ENCODE results near the gene MROH2A. TPM values are rescaled to one million over a fixed set of nuclear protein-coding genes. Genes with fewer than 3 reads are reported as not detected.

Gene MROH2A
- polyA plus RNA-seq, 4 donors, result 0.12 to 0.20 (median 0.15) TPM

DNA sequence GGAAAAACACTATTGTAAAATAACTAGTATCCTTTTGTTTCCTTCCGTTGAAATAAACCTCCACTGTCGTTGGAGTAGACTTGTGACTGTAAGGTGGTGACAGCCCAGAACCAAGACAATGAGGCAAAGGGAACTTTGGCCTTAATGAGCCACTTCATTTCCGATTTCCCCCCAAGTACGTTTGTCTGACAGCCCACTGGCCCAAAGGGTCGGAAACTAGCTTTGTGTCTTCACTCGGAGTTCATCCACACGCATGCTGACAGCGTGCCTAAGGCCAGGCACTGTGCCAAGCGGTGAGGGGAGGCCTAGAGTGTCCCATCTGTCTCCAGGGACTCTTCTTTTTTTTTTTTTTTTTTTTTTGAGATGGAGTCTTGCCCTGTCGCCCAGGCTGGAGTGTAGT lies 55.2 kb downstream of the MROH2A start:
- no peak for DNase-seq (ENCODE audit: low read depth in 4 of 4, low spot score in 3 of 4)

DNA sequence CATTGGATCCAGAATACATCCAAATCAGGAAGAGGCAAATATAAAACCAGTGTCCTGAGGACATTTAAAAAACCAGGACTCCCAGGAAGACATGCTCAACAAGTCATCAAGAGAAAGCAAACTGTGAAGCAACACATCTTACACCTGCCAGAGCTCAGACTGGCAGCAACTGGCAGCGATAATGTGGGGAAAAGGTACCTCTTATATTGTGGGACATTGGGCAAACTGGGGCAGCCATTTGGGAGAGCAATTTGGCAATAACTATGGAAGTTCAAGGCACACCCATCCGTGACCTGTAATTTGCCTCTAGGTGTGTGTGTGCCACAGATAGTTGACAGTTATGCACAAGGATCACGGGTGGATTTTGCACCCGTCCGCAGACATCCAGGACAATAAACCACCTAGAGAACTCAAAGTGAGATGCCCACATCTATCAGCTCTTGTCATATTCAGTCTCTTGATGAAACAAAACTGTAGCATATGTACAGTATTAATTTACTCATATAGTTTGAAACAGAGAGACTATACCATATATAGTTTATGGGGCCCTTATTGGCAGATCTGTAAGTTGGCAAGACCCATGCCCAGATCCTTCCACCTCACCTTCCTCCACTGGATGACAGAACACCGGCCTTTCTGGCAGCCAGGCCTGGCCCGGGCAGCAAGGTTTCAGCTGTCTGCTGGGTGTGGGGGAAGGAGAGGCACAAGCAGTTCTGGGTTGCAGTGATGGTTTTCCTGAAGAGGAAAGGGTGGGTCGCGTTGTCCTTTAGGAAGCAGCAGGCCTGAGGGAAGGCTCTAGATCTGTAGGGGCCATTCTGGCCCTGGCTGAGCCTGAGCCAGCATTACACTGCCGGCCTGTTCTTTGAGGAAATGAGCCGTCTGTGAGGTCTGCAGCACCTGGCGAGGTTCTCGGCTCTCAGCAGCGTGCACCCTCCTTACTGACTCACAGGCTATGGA lies 57.4 kb downstream of the MROH2A start:
- no peak for DNase-seq (ENCODE audit: low read depth in 4 of 4, low spot score in 3 of 4)

DNA sequence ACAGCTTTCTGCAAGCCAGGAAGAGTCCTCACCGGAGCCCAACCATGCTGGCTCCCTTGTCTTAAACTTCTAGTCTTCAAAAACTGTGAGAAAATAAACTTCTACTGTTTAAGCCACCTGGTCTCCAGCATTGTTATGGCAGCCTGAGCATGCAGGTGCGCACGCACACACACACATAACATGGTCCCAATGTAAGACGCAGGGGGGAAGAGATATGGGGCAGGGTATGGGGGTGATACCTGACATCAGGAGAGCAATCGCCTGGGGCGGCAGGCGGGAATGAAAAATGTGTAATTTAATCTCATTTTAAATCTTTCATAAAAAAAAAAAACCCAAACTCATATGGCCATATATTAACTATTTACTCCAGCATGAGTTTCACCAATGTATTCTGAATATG lies 58.2 kb downstream of the MROH2A start:
- no peak for DNase-seq (ENCODE audit: low read depth in 4 of 4, low spot score in 3 of 4)

DNA sequence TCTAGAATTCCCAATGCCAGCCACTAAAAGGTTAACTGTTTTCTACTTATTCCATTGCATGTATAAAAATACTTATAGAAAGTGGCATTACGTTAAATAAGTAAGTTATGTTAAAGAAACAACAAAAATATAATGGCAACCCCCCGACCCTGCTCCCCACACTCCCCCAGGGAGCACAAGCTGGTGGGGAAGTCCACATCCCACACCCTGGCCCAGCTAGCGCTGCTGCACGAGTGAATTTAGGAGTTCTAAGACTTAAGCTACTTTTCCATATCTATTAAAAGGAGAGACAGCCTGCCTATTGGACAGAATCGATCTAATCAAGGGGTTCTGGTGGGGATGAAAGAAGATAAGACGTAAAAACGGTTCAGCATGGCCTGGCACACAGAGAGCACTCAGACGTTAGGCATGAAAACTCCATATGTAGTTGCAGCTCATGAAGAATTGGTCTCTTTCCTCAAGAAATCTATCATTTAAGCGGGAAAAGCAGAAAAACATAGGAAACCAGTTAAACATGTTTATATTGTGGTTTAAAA lies 59.6 kb downstream of the MROH2A start:
- DNase-seq (ENCODE audit: low read depth in 4 of 4, low spot score in 3 of 4), result no peak

DNA sequence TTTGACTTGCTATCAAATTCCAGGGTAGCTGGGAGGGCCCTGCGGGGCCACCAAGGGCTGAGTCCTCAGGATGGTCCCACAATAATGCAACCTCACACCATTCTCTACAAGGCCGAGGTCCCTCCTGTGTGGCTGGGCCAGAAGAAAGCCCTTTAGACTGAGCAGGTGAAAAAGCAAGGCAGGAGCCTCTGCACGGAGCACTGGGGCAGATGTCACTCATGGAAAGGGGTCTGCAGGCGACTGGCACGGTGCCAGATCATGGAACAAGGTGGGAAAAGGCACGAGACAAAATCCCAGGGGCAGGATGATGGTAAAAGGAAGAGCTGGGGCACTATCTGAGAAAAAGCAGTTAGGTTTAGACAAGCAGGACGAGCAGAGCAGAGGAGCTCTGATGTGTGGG lies 60.1 kb downstream of the MROH2A start:
- DNase-seq (ENCODE audit: low read depth in 4 of 4, low spot score in 3 of 4), result no peak

DNA sequence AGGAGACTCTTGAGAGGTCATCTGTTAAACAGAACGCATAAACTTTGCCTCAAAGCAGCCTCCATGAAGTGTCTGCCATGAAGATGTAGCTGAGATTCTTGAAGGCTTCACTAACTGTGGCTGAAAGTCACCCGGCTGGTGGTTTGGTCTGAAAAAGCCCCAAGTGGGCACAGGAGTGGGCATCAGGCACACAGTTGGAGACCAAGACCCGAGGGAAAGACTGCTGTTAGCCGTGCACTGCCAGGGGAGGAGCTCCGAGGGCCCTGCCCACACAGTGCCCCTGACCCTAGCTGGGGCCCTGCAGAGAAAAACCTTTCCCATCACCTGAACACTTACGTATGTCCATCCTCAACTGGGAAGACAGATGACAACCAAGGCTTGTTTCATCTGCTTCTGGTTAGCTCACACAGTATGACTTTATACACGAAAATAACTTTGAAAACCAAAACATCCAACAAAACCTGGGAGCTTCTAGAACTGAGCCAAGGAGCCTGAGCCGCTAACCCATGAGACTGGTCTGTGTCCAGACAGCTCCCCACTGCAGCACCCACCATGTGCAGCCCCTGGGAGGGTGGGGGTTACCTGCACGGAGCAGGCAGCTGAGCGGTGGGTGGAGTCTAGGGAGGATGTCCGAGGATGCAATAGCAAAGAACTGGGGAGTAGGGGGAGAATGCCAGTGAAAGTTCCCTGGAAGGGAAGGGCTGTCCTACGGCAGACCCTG lies 60.8 kb downstream of the MROH2A start:
- DNase-seq (ENCODE audit: low read depth in 4 of 4, low spot score in 3 of 4), result no peak

DNA sequence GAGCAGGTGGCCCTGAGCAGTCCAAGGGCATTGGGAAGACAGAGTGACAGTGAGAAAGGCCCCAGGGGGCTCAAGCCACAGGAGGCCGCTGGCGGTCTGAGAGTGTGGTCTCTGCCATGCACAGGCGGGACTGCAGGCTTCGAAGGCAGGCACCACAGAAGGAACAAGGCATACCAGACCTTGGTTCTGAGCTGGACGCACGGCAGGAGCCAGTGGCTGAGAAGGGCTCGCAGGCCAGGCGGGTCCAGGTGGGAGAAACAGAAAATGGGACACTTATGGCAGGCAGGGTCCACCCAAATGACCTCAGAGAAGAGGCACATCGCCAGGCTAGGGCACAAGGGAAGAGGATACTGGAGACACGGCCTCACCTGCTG lies 61.3 kb downstream of the MROH2A start:
- DNase-seq (ENCODE audit: low read depth in 4 of 4, low spot score in 3 of 4), result no peak

DNA sequence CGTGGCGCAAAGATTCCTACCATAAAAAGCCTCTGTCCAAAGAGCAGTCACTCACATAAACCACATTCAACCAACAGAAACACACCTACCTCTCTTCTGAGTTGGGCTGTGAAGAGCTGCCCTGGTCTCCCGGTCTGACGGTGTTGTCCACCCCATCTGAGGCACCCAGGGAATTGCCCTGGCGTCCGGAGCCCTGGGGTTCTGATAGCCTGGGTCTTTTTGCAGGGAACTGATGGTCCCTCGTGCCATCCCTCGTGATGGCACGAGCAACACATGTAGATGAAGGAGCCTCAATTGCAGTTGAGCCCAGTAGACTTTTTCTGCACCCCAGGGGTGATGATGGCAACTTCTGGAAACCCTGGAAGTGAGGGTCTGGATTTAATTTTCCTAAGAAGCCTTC lies 62.4 kb downstream of the MROH2A start:
- no peak for DNase-seq (ENCODE audit: low read depth in 4 of 4, low spot score in 3 of 4)

DNA sequence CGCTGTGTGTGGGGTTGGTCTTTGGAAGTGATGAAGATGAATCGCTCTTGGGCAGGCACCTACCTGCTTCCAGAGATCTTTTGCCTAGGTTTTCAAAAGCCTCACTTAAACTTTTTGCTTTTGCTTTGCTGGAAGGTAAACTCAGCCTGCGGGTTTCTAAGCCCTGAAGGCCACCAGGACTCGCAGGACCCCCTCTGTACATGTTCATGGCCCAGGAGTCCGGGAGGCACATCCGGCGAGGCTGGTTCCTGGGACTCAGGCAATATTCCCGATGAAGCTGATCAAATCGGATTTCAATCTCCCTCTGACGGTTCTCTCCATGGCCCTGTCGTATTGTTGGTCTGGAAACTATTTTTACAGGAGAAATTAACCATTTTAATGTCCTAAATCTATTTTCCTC lies 63.1 kb downstream of the MROH2A start:
- DNase-seq (ENCODE audit: low read depth in 4 of 4, low spot score in 3 of 4), result no peak

DNA sequence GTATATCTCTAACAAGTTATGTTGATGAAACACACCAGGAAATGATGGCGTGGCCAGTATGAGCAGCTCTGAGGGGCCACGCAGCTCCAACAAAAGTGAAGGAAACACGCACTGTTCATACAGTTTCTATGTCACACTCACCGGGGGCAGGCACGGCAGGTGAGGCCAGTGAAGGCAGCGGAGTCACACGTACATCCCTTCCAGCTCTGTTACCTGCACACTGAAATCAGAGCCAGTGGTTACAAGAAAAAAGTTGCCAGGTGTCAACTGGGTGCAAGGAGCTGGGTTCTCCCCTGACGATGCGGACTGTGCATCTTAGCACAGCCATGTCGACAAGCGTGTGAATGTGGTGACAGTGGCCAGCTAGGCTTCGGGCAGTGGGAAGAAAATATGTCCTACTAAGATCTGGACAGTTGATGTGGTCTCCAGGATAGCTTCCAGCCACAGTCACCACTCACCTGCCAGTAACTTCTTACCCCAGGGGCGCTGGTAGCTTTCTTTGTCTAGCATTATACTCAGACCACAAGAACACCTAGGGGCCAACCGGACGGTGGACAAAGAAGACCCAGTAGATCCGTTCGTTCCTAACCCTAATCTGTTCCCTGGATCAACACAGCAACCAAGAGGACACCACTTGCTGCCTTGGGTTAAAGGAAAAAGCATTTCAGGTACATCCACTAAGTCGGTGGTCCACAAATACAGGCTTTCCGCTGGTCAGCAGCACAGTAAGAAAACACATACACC lies 66.1 kb downstream of the MROH2A start:
- DNase-seq (ENCODE audit: low read depth in 4 of 4, low spot score in 3 of 4), result no peak

DNA sequence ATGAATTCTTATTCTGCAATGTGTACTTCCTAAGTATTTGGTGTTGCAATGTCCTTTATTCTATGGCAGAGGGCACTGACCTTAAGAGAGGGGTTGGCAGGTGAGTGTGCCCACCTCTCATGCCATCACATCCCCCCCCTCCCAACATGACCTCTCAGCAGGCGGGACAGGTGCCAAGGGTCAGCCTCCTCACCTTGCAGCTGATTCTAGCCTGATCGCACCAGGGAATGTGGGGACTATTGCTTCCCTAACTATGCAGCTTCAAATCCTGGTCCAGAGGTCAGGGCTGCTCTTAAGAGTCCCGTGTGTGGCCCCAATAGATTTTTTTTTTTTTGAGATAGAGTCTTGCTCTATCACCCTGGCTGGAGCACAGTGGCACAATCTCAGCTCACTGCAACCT lies 66.7 kb downstream of the MROH2A start:
- DNase-seq (ENCODE audit: low read depth in 4 of 4, low spot score in 3 of 4), result no peak

DNA sequence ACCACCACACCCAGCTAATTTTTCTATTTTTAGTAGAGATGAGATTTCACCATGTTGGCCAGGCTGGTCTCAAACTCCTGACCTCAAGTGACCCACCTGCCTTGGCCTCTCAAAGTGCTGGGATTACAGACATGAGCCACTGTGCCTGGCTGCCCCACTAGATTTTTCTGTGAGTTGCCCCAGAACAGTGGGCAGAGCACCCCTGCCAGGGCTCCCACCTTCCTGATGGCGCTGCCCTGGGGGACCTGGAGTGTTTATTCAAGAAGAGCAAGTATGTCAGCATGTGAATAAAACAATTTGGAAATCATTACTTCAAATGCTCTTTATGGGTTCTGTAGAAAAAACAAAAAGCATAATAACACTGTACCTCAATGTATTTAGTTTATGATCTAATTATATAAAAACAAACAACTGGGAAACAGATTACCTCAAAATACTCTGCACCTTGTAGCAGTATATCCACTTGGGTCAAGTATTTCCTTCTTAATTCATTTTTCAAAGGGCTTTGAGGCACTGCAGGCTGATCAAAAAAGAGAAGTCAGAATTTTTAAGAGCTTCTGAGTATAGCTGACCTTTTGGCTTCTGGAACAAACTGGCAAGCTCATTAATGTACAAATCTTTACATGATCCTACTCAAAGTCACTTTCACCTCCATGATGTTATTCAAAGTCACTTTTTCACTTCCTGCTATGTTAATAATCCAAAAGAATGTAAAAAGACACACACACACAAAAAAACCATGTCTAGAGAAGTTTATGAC lies 67.4 kb downstream of the MROH2A start:
- no peak for DNase-seq (ENCODE audit: low read depth in 4 of 4, low spot score in 3 of 4)

DNA sequence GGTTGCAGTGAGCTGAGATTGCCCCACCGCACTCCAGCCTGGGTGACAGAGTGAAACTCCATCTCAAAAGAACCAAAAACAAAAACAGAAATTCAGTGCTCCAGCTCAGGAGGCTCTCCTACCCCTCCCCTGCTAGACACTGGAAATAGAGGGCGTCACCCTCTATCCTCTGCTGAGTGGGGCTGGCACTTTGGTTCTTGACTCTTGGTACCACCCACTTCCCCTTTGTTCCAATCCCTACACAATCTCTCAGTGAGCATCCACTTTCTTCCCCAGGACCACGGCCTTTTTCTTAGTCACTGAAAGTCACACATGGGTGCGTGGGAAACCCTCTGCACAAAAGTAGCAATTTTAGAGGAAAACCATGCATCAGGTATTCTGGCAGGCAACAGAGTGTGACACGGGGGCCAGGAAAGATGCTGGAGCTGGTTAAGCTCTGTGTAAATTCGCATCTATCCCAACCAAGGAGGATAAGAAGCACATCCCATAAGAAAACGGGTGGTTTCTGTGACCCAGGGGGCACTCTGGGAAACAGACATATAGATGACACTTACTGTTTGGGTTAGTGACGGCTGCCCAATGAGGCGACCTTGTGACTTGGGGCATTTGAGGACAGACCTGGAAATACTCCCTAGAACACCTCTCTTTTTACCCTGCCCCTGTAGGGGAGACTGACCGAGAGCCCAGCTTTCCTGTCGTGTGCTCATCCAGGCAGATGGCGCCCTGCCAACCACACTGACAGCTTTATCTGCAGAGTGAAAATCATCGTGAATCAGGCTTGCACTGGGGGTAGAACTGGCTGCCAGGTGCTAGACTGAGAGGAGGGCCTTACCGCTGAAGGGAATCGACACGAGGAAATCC lies 68.5 kb downstream of the MROH2A start:
- no peak for DNase-seq (ENCODE audit: low read depth in 4 of 4, low spot score in 3 of 4)

DNA sequence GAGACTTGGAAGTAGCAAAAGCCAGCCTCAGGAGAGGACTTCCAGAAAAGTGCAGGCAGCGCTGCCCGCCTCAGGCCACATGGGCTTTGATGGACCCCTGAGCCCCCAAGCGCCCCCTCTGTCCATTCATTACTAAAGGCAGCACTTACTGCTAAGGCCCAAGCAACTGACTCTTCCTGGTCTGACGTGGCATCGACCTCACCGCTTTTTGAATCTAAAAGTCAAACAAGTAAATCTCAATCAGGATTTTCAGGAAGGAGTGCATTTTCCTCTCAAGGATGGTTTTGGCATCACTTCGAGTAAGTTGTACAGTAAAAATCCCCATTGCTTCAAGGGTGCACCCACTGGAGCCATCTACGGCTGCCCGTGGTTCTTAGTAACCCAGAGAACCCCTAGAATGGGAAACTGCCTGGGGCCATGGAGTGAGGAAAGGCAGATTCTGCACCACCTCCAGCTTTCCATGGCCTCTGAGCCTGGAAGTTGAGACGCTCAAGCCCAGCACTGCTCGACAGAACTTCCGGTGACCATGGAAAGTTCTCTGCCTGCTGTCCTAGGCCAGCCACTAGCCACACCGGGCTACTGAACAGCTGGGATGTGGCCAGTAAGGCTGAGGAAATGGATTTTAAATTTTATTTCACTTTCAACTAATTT lies 69.2 kb downstream of the MROH2A start:
- DNase-seq (ENCODE audit: low read depth in 4 of 4, low spot score in 3 of 4), result no peak

DNA sequence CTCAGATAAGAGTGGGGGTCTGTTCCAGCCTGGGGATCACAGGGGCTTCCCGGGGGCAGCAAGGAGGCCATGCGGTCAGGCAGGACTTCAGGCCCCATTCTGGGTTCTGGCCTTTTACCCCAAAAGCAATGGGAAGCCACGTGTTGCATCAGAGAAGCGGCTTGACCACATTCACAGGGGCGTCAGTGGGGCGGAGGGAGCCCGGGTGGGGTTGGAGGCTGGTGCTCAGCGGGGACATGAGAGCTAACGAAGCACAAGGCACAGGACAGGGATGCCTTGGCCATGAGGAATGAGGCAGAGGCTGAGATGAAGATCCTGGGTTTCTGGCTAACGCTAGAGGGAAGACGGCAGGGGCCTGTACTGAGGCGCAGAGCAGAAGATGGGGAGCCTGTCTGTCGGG lies 70.1 kb downstream of the MROH2A start:
- no peak for DNase-seq (ENCODE audit: low read depth in 4 of 4, low spot score in 3 of 4)

DNA sequence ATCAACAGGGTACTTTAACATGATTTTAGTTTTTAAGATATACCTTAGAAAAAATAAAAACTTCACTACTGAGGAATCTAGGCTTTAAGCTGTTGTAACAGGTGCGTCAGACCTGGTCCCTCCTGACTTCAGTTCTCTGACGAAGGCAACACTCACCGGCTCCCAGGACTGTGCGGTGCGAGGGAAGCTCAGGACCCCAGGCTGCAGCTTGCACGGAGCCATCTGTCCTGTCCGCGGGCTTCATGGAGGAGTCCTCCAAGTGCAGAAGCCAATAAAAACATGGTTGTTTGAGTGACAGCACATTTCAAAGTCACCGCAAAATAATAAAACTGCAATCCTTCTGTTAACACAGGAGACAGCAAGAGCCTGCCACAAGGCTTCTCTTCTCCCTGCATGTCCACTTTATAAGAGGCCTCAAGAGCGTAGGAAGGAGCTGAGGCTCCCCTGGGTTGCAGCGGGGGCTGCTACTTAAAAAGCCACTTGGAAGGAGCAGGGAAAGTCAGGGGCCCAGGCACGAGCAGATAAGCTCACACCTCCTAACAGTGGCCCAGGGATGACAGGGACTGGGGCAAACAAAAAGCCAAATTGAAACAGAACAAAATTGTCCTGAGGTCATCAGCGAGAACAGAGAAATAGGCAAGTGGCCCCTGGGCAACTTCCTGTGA lies 71.6 kb downstream of the MROH2A start:
- no peak for DNase-seq (ENCODE audit: low read depth in 4 of 4, low spot score in 3 of 4)

DNA sequence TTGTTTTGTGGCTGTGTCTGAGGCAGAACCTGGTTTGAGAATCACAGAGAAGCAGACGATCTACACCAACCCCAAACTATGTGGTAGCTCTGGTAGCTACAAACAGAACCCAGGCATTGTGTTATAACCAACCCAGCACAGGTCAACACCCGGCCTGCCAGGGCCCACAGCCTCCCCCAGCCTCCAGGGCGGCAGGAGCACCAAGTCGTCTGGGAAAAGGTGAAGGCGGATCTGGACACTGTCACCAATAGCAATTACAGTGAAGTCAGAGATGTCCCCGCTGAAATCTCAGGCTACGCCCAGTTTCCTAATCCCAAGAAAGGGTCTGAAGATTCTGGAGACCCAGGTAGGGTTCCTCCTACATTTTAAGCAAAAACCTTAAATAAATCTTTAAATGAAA lies 72.6 kb downstream of the MROH2A start:
- no peak for DNase-seq (ENCODE audit: low read depth in 4 of 4, low spot score in 3 of 4)

DNA sequence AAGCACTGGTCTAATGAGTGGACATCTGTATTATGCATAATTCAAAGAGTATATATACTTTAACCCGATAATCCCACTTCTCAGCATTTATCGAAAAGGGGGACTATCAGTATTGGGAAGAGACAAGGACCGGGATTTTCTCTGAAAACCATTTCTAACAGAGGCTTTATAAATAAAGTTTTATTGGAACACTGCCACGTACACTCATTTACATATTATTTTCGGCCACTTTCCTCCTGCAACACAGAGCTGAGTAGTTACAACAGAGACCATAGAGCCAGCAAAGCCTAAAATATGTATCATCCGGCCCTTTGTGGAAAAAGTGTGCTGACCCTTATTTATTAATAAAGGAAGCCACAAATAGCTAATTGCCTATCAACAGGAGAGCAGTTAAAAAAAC lies 73.0 kb downstream of the MROH2A start:
- DNase-seq (ENCODE audit: low read depth in 4 of 4, low spot score in 3 of 4), result no peak

Measured in right renal pelvis (tissue), 4 donors.